Epithelial cell of esophagus (primary cell): Measurements from ENCODE around the gene SLC10A7.

ENCODE experiments used
- DNase-seq: peaks from one replicate; pipeline ENCODE4 v3.0.0; 2010; ENCODE audit warnings: low read depth
- H3K4me3 ChIP-seq: 2 replicates; pipeline ENCODE4 v1.5.1; 2011; ENCODE audit warnings: mild to moderate bottlenecking, low read length, control low read depth
- TF ChIP-seq, protein P1 (sequence below): IDR thresholded peaks from 2 replicates; pipeline ENCODE4 v1.5.1; 2011; ENCODE audit warnings: low read depth, mild to moderate bottlenecking, low read length, control low read depth, inconsistent platforms; ENCODE audit not compliant: insufficient read depth; ENCODE audit errors: missing control alignments

The SLC10A7 gene

DNA sequence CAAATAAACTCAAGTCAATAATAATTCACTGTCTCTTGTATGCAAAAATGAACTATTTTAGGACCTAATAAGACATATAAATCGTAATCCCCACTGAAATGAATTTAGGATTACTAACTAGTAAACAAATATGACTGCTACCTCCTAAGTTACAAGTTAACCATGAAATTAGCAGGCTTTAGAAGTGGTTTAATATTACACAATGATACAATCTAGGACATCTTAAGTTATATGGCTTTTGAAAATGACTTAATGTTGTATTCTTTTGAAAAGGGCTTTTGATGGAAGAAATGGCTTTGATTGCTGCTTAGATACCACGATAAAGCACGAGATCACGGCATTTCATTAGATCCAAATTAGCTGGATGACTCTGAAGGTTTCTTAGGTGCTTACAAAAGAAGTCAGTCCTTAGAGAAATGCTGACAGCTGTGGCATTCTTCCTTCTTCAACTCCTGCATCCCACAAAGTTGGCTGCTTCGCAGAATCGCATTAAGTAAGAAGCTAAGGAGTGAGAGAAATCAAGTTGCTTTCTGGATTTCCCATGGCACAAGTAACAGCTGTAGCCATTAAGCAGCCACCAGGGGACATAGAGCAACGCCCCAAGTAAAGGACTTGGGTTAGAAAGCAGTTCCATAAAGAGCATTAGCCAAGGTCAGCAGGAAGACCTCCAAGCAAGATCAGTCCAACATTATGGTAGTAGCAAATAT, 6.9 kb downstream of the SLC10A7 start:
- TF ChIP-seq, protein P1, sequence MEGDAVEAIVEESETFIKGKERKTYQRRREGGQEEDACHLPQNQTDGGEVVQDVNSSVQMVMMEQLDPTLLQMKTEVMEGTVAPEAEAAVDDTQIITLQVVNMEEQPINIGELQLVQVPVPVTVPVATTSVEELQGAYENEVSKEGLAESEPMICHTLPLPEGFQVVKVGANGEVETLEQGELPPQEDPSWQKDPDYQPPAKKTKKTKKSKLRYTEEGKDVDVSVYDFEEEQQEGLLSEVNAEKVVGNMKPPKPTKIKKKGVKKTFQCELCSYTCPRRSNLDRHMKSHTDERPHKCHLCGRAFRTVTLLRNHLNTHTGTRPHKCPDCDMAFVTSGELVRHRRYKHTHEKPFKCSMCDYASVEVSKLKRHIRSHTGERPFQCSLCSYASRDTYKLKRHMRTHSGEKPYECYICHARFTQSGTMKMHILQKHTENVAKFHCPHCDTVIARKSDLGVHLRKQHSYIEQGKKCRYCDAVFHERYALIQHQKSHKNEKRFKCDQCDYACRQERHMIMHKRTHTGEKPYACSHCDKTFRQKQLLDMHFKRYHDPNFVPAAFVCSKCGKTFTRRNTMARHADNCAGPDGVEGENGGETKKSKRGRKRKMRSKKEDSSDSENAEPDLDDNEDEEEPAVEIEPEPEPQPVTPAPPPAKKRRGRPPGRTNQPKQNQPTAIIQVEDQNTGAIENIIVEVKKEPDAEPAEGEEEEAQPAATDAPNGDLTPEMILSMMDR, result no peak
- H3K4me3 ChIP-seq, result no peak overlapping the region
- DNase-seq, result no peak

DNA sequence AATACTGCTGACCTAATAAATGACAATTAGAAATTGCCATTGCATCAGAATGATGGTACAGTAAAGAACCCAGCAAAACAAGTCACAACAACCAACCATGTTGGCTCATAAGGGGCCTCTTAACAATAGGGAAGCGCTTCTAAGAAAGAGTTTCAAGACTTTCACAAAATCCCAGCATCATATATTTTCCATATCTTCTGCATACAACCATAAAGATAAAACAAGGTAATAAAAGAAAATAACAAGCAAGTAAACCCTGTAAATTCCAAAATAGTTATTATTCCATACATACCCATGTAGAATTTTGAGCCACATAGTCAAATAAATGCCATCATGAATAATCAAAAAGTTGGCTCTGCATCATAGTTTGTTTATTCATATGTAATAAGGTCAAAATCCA, 8.2 kb downstream of the SLC10A7 start:
- DNase-seq, result no peak
- TF ChIP-seq, protein P1, result no peak
- no peak overlapping the region for H3K4me3 ChIP-seq

DNA sequence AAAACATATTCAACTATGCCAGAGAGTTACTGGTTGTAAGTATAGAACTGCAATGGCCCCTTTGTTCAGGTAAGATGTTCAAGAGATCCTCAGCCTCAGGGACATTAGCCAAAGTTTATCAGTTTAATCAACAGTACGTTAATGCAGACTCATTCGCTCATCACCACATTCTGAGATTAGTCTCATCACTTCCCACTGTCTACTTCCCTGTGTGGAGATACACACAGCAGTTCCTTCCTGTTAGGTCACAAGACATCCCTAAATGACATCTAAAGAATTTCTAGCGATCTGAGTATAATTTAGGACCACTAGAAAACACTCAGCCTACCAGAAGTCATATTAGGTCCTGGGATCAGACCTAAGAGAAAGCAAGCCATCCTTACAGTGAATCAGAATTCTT, 10.4 kb downstream of the SLC10A7 start:
- no peak for DNase-seq
- H3K4me3 ChIP-seq, result no peak overlapping the region
- TF ChIP-seq, protein P1, result no peak

DNA sequence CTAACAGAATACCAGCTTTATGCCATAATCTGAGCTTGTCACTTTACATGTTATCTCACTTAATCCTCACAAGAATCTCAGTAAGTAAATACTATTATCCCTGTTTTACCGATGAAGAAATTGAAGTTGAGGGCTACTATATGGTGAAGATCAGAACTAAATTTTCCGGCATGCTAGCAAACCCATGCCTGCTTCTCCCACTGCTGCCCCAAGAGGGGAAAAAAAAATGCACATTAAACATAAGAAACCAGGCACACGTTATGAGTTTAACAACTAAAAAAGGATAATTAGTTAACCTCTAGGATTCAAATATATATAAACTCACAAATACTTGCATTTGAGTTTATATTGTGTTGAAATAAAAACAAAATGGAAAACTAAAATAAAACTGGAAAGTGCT, 10.8 kb downstream of the SLC10A7 start:
- H3K4me3 ChIP-seq, result no peak overlapping the region
- TF ChIP-seq, protein P1, result peak; percentile 20
- no peak for DNase-seq

DNA sequence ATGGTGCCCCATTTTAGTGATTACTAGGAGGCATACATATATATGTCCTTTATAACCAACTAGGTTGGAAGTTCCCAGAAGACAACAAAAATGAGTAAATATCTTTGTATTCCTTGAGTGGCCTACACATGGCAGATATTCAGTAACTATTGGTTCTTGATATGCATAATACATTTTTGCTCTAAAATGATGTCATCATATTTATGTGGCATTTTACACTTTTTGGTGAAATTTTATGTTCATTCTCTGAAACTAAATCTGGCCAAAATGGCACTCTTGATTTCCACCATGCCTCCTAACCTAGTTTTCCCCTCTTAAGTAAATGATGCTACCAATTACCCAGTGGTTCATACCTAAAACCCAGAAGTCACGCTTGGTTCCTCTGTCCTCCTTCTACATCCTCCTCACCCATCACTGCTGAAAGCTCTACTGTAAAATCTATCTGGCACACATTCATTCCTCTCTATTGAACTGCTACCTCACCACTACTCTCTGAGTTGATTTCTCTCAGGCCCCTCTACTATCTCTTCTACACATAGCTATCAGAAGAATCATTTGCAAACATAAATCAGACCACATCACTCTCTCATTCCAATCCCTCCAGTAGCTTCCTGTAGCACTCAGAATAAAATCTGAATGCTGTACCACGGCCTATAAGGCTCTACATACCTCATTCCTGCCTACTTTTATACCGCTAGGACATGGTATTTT, 13.4 kb downstream of the SLC10A7 start:
- H3K4me3 ChIP-seq, result no peak overlapping the region
- DNase-seq, result no peak
- TF ChIP-seq, protein P1, result no peak

DNA sequence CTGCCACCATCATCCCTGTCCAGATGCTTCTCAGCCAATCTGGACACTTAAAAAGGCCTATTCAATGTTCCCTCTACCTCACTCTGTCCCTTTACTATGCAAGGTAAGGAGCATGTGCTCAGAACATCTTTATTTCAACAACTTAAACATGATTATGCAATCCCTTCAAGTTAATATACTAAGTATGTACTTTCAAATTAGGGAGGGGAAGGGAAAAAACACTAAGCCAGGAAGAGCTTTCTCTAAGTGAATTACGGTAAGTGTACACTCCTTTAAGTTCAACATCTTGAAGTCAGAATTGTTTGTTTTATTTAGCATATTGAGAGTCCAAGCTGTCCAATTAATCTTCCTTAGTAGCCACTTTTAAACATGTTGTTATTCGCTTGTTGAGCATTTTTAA, 14.1 kb downstream of the SLC10A7 start:
- no peak overlapping the region for H3K4me3 ChIP-seq
- TF ChIP-seq, protein P1, result no peak
- DNase-seq, result peak; percentile 22
